Mesodermal cell (in vitro differentiated cells): ENCODE data around the gene PROX2. TPM values are rescaled to one million over a fixed set of nuclear protein-coding genes. Genes with fewer than 3 reads are reported as not detected.

Source experiments
- H3K27ac ChIP-seq: 2 replicates; pipeline ENCODE4 v1.7.0; 2013; ENCODE audit warnings: mild to moderate bottlenecking, low read depth, low read length, moderate library complexity; ENCODE audit not compliant: severe bottlenecking
- H3K36me3 ChIP-seq: 2 replicates; pipeline ENCODE4 v1.7.1; 2013; ENCODE audit warnings: mild to moderate bottlenecking, low read length, moderate library complexity; ENCODE audit not compliant: control insufficient read depth, insufficient read depth
- H3K4me1 ChIP-seq: one replicate; pipeline ENCODE4 v1.7.1; 2013; ENCODE audit warnings: mild to moderate bottlenecking, low read length; ENCODE audit not compliant: insufficient read depth, control insufficient read depth, poor library complexity, severe bottlenecking
- H3K4me3 ChIP-seq: 2 replicates; pipeline ENCODE4 v1.7.0; 2013; ENCODE audit warnings: low read length, control low read depth, mild to moderate bottlenecking; ENCODE audit not compliant: insufficient read depth, poor library complexity, severe bottlenecking; ENCODE audit errors: extremely low read depth
- H3K9me3 ChIP-seq: 2 replicates; pipeline ENCODE4 v1.7.1; 2013; ENCODE audit warnings: mild to moderate bottlenecking, low read length, moderate library complexity; ENCODE audit not compliant: control insufficient read depth
- WGBS, 2 experiments: methylation state at CpG; one replicate each; pipeline ENCODE4 v1.1.5; 2013; ENCODE audit warnings: missing lambda C conversion rate in 2 of 2; ENCODE audit not compliant: insufficient coverage in 2 of 2; 5-methylcytosine and 5-hydroxymethylcytosine counted together
- polyA plus RNA-seq, 2 experiments: library from polyadenylated mRNA; stranded (reverse); fragments of 50-300 nt; gene quantifications; one replicate each; pipeline ENCODE4 v1.2.3, GENCODE V29; 2013

Gene PROX2, protein sequence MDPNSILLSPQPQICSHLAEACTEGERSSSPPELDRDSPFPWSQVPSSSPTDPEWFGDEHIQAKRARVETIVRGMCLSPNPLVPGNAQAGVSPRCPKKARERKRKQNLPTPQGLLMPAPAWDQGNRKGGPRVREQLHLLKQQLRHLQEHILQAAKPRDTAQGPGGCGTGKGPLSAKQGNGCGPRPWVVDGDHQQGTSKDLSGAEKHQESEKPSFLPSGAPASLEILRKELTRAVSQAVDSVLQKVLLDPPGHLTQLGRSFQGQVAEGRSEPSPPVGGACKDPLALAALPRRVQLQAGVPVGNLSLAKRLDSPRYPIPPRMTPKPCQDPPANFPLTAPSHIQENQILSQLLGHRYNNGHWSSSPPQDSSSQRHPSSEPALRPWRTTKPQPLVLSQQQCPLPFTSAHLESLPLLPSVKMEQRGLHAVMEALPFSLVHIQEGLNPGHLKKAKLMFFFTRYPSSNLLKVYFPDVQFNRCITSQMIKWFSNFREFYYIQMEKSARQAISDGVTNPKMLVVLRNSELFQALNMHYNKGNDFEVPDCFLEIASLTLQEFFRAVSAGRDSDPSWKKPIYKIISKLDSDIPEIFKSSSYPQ
- not detected for polyA plus RNA-seq (2013, experiment 1 of 2)
- polyA plus RNA-seq (2013, experiment 2 of 2) = not detected

- peaks cover 6% of the 10 kb centered on the region for H3K4me1 ChIP-seq
- H3K27ac ChIP-seq = no peak within 1 kb of the TSS
- 42 to 58% methylated on average over 8 of the region's 13 CpGs for WGBS, 2 experiments
- H3K9me3 ChIP-seq = no peaks in the 10 kb centered on the region
- no peaks in the 10 kb centered on the region for H3K36me3 ChIP-seq
- H3K4me3 ChIP-seq = no peak within 1 kb of the TSS
Observed at GRCh38 chr14:74875941-74876913, at the start of gene PROX2. Gene PROX2, minus strand, starts transcription at chr14:74876145. Its CDS starts 12,311 bp downstream, at chr14:74863834.

- no peak overlapping the region for H3K4me3 ChIP-seq
- H3K27ac ChIP-seq = no peak overlapping the region
- WGBS, 2 experiments = 82 to 93% methylated on average over 8 to 11 of the region's 11 CpGs
- no peaks in the 10 kb centered on the region for H3K36me3 ChIP-seq
- H3K4me1 ChIP-seq = no peaks in the 10 kb centered on the region
- H3K9me3 ChIP-seq = no peaks in the 10 kb centered on the region
Observed at GRCh38 chr14:74924061-74924460, 48.1 kb upstream of the PROX2 start.

DNA sequence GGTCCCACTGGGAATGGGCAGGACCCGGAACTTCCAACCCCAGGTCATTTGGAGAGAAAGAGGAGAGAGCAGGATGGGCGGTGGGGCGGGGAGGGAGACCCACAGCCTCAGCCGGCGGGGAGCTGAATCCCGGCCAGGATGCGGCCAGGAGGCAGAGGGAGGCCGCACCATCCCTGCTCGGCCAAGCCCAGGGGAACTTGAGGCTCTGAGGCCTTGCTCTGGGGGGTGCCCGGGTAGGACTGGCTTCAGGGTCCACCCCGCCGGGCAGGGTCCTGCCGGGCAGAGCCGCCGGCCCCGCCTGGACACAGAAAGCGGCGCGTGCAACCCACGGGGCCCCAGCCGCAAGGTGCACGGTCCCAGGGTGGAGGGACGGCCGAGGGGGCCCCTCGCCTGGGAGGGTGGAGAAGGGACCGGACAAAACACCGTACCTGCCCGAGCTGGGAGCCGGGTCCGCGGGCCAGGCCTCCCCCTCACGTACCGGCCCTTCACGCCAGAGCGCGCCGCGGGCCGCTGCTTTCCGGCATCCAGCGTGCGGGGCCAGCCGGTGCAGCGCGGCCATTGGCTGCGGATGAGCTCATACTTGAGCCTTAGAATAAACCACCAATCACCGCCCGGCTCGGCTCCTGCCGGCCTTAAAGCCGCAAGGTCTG lies 46.9 kb upstream of the PROX2 start, which contains the start of gene RPS6KL1:
Gene RPS6KL1 (minus strand): TSS at position 509 of the 650 bp plus-strand sequence. CDS start 1,719 bp downstream, outside the sequence.
- WGBS, 2 experiments = 1 to 2% methylated on average over 28 to 40 of the region's 51 CpGs
- Histone ChIP-seq H3K36me3 (no peaks in the 10 kb centered on the region), H3K4me3 (peak within 1 kb of the TSS; percentile 61), H3K27ac (no peak within 1 kb of the TSS), H3K9me3 (no peaks in the 10 kb centered on the region), H3K4me1 (no peaks in the 10 kb centered on the region)

GRCh38 chr14:74921987-74922751 lies 46.2 kb upstream of the PROX2 start:
- Histone ChIP-seq H3K4me3 (peak overlapping the region; percentile 61), H3K9me3 (no peaks in the 10 kb centered on the region), H3K4me1 (no peaks in the 10 kb centered on the region), H3K27ac (no peak overlapping the region), H3K36me3 (no peaks in the 10 kb centered on the region)
- WGBS, 2 experiments = 71 to 82% methylated on average over 16 to 19 of the region's 19 CpGs

DNA sequence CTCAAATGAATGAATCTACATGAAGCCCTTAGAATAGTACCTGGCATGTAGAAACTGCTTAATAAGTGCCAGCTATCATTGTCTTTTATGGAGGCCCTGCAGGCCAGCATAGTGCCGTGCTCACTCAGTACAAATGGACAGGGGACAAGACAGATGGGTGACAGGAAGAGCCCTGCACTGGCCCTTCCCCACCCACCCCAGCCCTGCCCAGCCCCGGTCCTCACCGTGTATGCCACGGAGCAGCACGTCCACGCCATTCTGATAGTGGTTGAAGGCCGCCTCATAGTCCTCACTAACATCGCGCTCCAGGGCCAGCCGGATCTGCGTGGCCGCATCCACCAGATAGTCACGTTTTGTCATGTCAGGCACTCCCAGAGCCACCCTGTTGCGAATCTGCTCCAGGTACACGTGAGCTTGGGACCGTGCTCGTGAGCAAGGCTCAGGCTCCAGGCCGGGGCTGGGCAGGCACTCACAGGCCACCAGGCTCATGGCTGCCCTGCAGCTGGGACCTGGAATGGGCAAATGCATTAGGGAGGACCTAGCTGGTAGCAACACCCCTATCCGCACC lies 45.2 kb upstream of the PROX2 start:
- Histone ChIP-seq H3K36me3 (no peaks in the 10 kb centered on the region), H3K4me1 (no peaks in the 10 kb centered on the region), H3K27ac (no peak overlapping the region), H3K4me3 (no peak overlapping the region), H3K9me3 (no peaks in the 10 kb centered on the region)
- WGBS, 2 experiments = 97% methylated on average over 15 to 18 of the region's 19 CpGs

GRCh38 chr14:74920281-74920680 lies 44.3 kb upstream of the PROX2 start:
- Histone ChIP-seq H3K4me3 (no peak overlapping the region), H3K27ac (no peak overlapping the region), H3K4me1 (no peaks in the 10 kb centered on the region), H3K9me3 (no peaks in the 10 kb centered on the region), H3K36me3 (no peaks in the 10 kb centered on the region)
- 93 to 99% methylated on average over 3 to 4 of the region's 4 CpGs for WGBS, 2 experiments

- Histone ChIP-seq H3K9me3 (no peaks in the 10 kb centered on the region), H3K27ac (no peak overlapping the region), H3K36me3 (no peaks in the 10 kb centered on the region), H3K4me3 (no peak overlapping the region), H3K4me1 (no peaks in the 10 kb centered on the region)
- WGBS, 2 experiments = 95% methylated on average over 12 to 16 of the region's 22 CpGs
Observed at GRCh38 chr14:74919421-74920165, 43.6 kb upstream of the PROX2 start.

GRCh38 chr14:74918380-74918779 lies 42.4 kb upstream of the PROX2 start:
- Histone ChIP-seq H3K4me1 (no peaks in the 10 kb centered on the region), H3K27ac (no peak overlapping the region), H3K9me3 (no peaks in the 10 kb centered on the region), H3K36me3 (no peaks in the 10 kb centered on the region), H3K4me3 (no peak overlapping the region)
- 94 to 97% methylated on average over 8 to 9 of the region's 9 CpGs for WGBS, 2 experiments

DNA sequence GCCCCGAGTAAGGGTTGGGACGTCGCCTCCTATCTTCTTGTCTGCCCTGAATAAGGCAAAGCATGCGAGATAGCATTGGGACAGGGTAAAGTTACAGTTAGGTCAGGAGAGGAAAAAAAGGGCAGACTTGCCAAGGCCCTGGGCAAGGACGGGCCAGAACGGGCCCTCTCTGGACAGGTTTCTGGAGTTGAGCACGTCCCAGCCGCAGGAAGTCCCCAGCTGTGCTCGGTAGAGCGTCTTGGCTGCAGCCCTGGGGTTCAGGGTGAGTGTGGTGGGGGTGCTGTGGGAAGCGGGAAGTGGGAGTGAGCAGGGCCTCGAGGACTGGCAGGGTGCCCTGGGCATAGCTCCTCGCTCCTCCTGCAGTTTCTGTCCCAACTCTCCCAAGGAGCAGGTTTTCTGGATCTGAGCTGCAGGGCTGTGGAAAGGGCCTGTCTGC lies 41.7 kb upstream of the PROX2 start:
- no peaks in the 10 kb centered on the region for H3K36me3 ChIP-seq
- H3K27ac ChIP-seq = no peak overlapping the region
- H3K4me3 ChIP-seq = no peak overlapping the region
- 90 to 92% methylated on average over 10 to 12 of the region's 13 CpGs for WGBS, 2 experiments
- H3K9me3 ChIP-seq = no peaks in the 10 kb centered on the region
- no peaks in the 10 kb centered on the region for H3K4me1 ChIP-seq
